Breast epithelium (tissue), 4 donors: Measurements from ENCODE around the gene CEACAM16. TPM values are rescaled to one million over a fixed set of nuclear protein-coding genes. Genes with fewer than 3 reads are reported as not detected.

Experiments used
- DNase-seq, 2 donors: peaks; one replicate each; pipeline ENCODE4 v3.0.0-alpha.2; 2019; ENCODE audit warnings: low spot score in 2 of 2
- H3K27ac ChIP-seq, 2 donors: fragments of 200-600 bp; sonication (generic) in 1 of 2; one replicate each; pipeline ENCODE4 v1.5.1; 2016 to 2019; ENCODE audit warnings: mild to moderate bottlenecking in 1 of 2
- H3K27me3 ChIP-seq, 2 donors: fragments of 200-600 bp; sonication (generic) in 1 of 2; one replicate each; pipeline versions ENCODE4 v1.5.1 to v1.6.0; 2017 to 2019; ENCODE audit warnings: control low read depth in 1 of 2, mild to moderate bottlenecking in 1 of 2
- H3K36me3 ChIP-seq: fragments of 200-600 bp; one replicate; pipeline ENCODE4 v1.5.1; 2019
- H3K4me1 ChIP-seq, 2 donors: fragments of 200-600 bp; sonication (generic); one replicate each; pipeline ENCODE4 v1.5.1; 2016 to 2019; ENCODE audit warnings: control low read depth in 1 of 2
- H3K4me3 ChIP-seq, 3 donors: fragments of 200-600 bp; sonication (generic); 1 replicate in 2 of 3; 2 replicates in 1 of 3; pipeline ENCODE4 v1.5.1; 2016 to 2019; ENCODE audit warnings: mild to moderate bottlenecking in 3 of 3, moderate library complexity in 2 of 3
- H3K9me3 ChIP-seq, 2 donors: fragments of 200-600 bp; sonication (generic) in 1 of 2; one replicate each; pipeline ENCODE4 v1.5.1; 2016 to 2019; ENCODE audit warnings: control low read depth in 1 of 2
- CTCF ChIP-seq, 3 donors: fragments of 450-650 bp; IDR thresholded peaks; one replicate each; pipeline ENCODE4 v1.5.1; 2016 to 2017; ENCODE audit warnings: antibody characterized with exemption in 3 of 3, mild to moderate bottlenecking in 3 of 3, moderate library complexity in 3 of 3
- POLR2A ChIP-seq: fragments of 450-650 bp; IDR thresholded peaks from one replicate; pipeline ENCODE4 v1.6.1; 2016; ENCODE audit warnings: antibody characterized with exemption, mild to moderate bottlenecking, moderate library complexity
- POLR2AphosphoS5 ChIP-seq, 3 donors: sonication (generic); formaldehyde crosslinking; IDR thresholded peaks; one replicate each; pipeline ENCODE4 v1.6.1; 2017; ENCODE audit warnings: antibody characterized with exemption in 3 of 3
- intact Hi-C: fragments of 100-400 bp; cut with DNase I; formaldehyde crosslinking; loops from one replicate; pipeline ENCODE4 v1.15.1; 2023; ENCODE audit warnings: low total_unique reads
- total RNA-seq, 3 donors: library from RNA; depleted of rRNA; stranded (reverse); fragments of >200 nt; gene quantifications; one replicate each; pipeline ENCODE4 v1.1.0, GENCODE V29; 2016

The CEACAM16 gene
- total RNA-seq, 3 donors from 2014 or later = not detected

- no peak for TF ChIP-seq POLR2A
- no peak for TF ChIP-seq POLR2AphosphoS5 (IDR thresholded peaks at IDR 0.05)
- TF ChIP-seq CTCF (IDR thresholded peaks at IDR 0.05) = no peak
- no peaks in the 10 kb centered on the region for H3K36me3 ChIP-seq
- intact Hi-C loops = no loop called here
- H3K27me3 ChIP-seq = no peaks in the 10 kb centered on the region
- H3K4me1 ChIP-seq = no peaks in the 10 kb centered on the region
- H3K4me3 ChIP-seq = no peak overlapping the region
- DNase-seq = no peak
- H3K9me3 ChIP-seq = no peaks in the 10 kb centered on the region
- no peak overlapping the region for H3K27ac ChIP-seq
These were observed 13.1 kb upstream of the CEACAM16 start for GRCh38 chr19:44685877-44686276.

- Histone ChIP-seq H3K36me3 (no peaks in the 10 kb centered on the region), H3K9me3 (no peaks in the 10 kb centered on the region), H3K27ac (no peak overlapping the region), H3K4me3 (no peak overlapping the region), H3K4me1 (no peaks in the 10 kb centered on the region), H3K27me3 (no peaks in the 10 kb centered on the region)
- no peak for TF ChIP-seq POLR2A
- no peak for TF ChIP-seq CTCF (IDR thresholded peaks at IDR 0.05)
- TF ChIP-seq POLR2AphosphoS5 (IDR thresholded peaks at IDR 0.05) = no peak
- DNase-seq = no peak
- intact Hi-C loops = no loop called here
These were observed 12.1 kb upstream of the CEACAM16 start for GRCh38 chr19:44686896-44687295.

GRCh38 chr19:44687888-44688287 is 11.1 kb upstream of the CEACAM16 start:
- DNase-seq = no peak
- Histone ChIP-seq H3K27me3 (no peaks in the 10 kb centered on the region), H3K9me3 (no peaks in the 10 kb centered on the region), H3K27ac (no peak overlapping the region), H3K4me3 (no peak overlapping the region), H3K36me3 (no peaks in the 10 kb centered on the region), H3K4me1 (no peaks in the 10 kb centered on the region)
- no peak for TF ChIP-seq POLR2A
- no peak for TF ChIP-seq CTCF (IDR thresholded peaks at IDR 0.05)
- TF ChIP-seq POLR2AphosphoS5 (IDR thresholded peaks at IDR 0.05) = no peak
- intact Hi-C loops = no loop called here

- intact Hi-C loops = no loop called here
- no peaks in the 10 kb centered on the region for H3K4me1 ChIP-seq
- peak; percentile 41 to 69 for DNase-seq
These were observed 9.4 kb upstream of the CEACAM16 start for GRCh38 chr19:44689290-44690130.

More at GRCh38 chr19:44689290-44690130, 9.4 kb upstream of the CEACAM16 start:
- H3K9me3 ChIP-seq = no peaks in the 10 kb centered on the region
- no peaks in the 10 kb centered on the region for H3K36me3 ChIP-seq
- H3K27ac ChIP-seq = no peak overlapping the region
- TF ChIP-seq CTCF (IDR thresholded peaks at IDR 0.05) (peak; percentile 56 to 87 (median 85)), POLR2A (no peak)
- peak overlapping the region in 2 of 3 donors; percentile 11 to 27 for H3K4me3 ChIP-seq
- H3K27me3 ChIP-seq = no peaks in the 10 kb centered on the region
